HG03045 (cell line): ENCODE measurements around the gene MTHFR.
A peak's percentile ranks its signal among the peaks of the same experiment; 100 is the strongest.

Experiments used
- ATAC-seq: cut with Tn5 transposase; IDR thresholded peaks from one replicate; pipeline ENCODE4 v1.9.1; 2021; ENCODE audit warnings: mild to moderate bottlenecking, moderate library complexity; ENCODE audit not compliant: unreplicated experiment

MTHFR gene

GRCh38 chr1:11736746-11737639 is 68.8 kb downstream of the MTHFR start:
- ATAC-seq = no peak

GRCh38 chr1:11735854-11736745 is 69.7 kb downstream of the MTHFR start, which contains the start of gene AGTRAP:
Gene AGTRAP (plus strand): TSS chr1:11736136. CDS start chr1:11736209, 73 bp downstream.
- peak; percentile 68 for ATAC-seq
